NCI-H2196 (cell line): ENCODE measurements around the gene TTC33.

Source experiments
- DNase-seq: peaks from one replicate; lab custom pipeline; 2025; ENCODE audit not compliant: unreplicated experiment; lab: John Stamatoyannopoulos, UW

The TTC33 gene

GRCh38 chr5:40490464-40491111 lies 265.2 kb downstream of the TTC33 start:
- DNase-seq = no peak

GRCh38 chr5:40489421-40489820 lies 266.3 kb downstream of the TTC33 start:
- no peak for DNase-seq

- DNase-seq = no peak
These were observed 269.1 kb downstream of the TTC33 start for GRCh38 chr5:40486437-40487275.

- DNase-seq = no peak
These were observed 270.5 kb downstream of the TTC33 start for GRCh38 chr5:40485021-40485998.

GRCh38 chr5:40484495-40484894 lies 271.3 kb downstream of the TTC33 start:
- no peak for DNase-seq

GRCh38 chr5:40483316-40483715 lies 272.4 kb downstream of the TTC33 start:
- DNase-seq = no peak

GRCh38 chr5:40481241-40481640 lies 274.5 kb downstream of the TTC33 start:
- no peak for DNase-seq

- no peak for DNase-seq
These were observed 275.4 kb downstream of the TTC33 start for GRCh38 chr5:40480392-40480791.

- no peak for DNase-seq
These were observed 275.8 kb downstream of the TTC33 start for GRCh38 chr5:40479939-40480338.

- no peak for DNase-seq
These were observed 277.0 kb downstream of the TTC33 start for GRCh38 chr5:40478766-40479165.

- no peak for DNase-seq
These were observed 277.8 kb downstream of the TTC33 start for GRCh38 chr5:40477856-40478546.

- DNase-seq = no peak
These were observed 280.2 kb downstream of the TTC33 start for GRCh38 chr5:40475561-40475960.

- no peak for DNase-seq
These were observed 281.5 kb downstream of the TTC33 start for GRCh38 chr5:40474250-40474649.

GRCh38 chr5:40465416-40465815 lies 290.3 kb downstream of the TTC33 start:
- DNase-seq = no peak

GRCh38 chr5:40464511-40464910 lies 291.2 kb downstream of the TTC33 start:
- DNase-seq = no peak
